Kidney epithelial cell (primary cell): ENCODE data around the gene HOXA10. TPM values are rescaled to one million over a fixed set of nuclear protein-coding genes. Genes with fewer than 3 reads are reported as not detected.

Experiments used
- DNase-seq: peaks from one replicate; pipeline ENCODE4 v3.0.0-alpha.2; 2010; ENCODE audit warnings: low read depth
- H3K27me3 ChIP-seq: 2 replicates; pipeline ENCODE4 v1.6.0; 2011; ENCODE audit warnings: low read length; ENCODE audit not compliant: control insufficient read depth, insufficient read depth
- H3K36me3 ChIP-seq: 2 replicates; pipeline ENCODE4 v1.5.1; 2011; ENCODE audit warnings: low read length; ENCODE audit not compliant: control insufficient read depth, insufficient read depth
- H3K4me3 ChIP-seq: 2 replicates; pipeline ENCODE4 v1.5.1; 2011; ENCODE audit warnings: low read depth, mild to moderate bottlenecking, control low read depth, low read length
- total RNA-seq: library from RNA; depleted of rRNA; stranded (reverse); fragments of >200 nt; gene quantifications from 2 replicates; pipeline ENCODE4 v1.2.3, GENCODE V29; 2015
- TF ChIP-seq, protein P1 (sequence below): IDR thresholded peaks from 2 replicates; pipeline ENCODE4 v1.5.1; 2011; ENCODE audit warnings: mild to moderate bottlenecking, moderate library complexity, low read length, control low read depth, inconsistent platforms; ENCODE audit not compliant: insufficient read depth, poor library complexity, severe bottlenecking

Gene HOXA10
- total RNA-seq, 1 donor from 2014 or later: 29.1 TPM

DNA sequence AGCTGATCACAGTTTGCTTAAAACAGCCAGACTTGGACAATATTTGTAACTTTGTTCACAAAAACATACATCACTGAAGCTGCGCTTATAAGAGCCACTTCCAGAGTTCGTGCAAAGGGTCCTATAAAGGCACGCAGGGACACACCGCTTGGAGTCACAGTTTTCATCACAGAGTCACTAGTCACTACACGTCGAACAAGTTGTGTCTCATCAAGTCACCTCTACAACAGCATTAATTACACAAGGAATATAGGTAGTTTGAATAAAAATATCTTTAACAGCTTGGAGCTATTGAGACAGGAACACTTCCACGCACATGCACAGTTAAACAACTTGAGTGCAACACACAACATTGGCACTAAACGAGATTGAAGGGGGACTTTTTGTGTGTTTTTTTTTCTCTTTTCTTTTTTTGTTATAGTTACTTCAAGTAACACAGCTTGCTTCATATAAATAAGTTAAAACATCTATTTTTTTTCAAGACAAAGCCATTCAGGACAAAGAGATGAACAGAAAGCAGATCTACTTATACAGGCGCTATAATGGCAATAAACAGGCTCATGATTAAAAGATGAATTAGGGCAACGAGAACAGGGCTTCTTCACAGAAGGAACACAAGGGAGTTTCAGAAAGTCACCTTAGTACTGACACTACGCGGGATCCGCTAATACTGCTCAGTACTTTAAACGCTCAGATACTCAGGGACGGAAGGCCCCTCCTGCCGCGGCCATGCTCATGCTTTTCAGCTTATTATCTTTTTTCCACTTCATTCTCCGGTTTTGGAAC lies 32.8 kb downstream of the HOXA10 start:
- Histone ChIP-seq H3K4me3 (peak overlapping the region; percentile 72), H3K36me3 (peaks cover 3% of the 10 kb centered on the region), H3K27me3 (peaks cover 2% of the 10 kb centered on the region)
- no peak for DNase-seq
- TF ChIP-seq, protein P1, sequence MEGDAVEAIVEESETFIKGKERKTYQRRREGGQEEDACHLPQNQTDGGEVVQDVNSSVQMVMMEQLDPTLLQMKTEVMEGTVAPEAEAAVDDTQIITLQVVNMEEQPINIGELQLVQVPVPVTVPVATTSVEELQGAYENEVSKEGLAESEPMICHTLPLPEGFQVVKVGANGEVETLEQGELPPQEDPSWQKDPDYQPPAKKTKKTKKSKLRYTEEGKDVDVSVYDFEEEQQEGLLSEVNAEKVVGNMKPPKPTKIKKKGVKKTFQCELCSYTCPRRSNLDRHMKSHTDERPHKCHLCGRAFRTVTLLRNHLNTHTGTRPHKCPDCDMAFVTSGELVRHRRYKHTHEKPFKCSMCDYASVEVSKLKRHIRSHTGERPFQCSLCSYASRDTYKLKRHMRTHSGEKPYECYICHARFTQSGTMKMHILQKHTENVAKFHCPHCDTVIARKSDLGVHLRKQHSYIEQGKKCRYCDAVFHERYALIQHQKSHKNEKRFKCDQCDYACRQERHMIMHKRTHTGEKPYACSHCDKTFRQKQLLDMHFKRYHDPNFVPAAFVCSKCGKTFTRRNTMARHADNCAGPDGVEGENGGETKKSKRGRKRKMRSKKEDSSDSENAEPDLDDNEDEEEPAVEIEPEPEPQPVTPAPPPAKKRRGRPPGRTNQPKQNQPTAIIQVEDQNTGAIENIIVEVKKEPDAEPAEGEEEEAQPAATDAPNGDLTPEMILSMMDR: no peak

GRCh38 chr7:27140126-27140857 lies 33.8 kb downstream of the HOXA10 start:
- DNase-seq: no peak
- TF ChIP-seq, protein P1: no peak
- Histone ChIP-seq H3K36me3 (peaks cover 3% of the 10 kb centered on the region), H3K4me3 (peak overlapping the region; percentile 72), H3K27me3 (peaks cover 2% of the 10 kb centered on the region)

DNA sequence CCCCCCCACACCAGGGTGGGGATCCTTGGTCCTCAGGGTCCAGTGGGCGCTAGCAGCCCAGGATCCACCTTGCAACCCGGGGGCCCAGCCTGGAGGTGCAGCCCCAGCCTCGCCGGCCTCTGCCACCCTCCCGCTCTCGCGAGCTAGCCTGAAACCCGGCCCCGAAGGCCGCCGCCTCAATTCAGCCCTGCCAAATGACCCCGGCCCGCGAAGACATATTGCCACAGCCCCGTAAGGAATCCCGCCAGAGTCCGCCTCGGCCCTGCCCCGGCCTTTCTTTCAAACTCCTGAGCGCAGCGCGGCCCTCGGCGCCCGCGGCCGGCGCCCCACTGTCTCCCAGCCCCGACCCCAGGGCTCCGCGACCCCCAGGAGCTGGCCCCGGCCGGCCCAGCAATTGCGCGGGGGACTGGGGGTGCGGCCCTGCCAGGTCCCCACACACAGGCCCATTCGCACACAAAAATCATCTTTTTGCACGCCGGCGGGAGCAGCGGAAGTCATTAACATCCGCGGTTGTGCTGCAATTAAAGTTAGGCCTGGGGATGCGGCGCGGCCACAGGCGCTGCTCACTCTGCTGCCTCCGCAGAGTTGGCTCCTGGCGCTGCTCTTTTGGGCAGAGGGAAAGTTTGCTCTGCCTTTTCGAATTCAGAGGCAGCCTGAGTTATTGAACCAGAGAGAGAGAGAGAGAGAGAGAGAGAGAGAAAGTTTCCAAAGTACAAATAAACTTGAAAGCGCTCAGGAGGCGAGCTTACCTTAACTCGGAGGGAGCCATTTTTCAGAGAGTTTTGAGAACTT lies 34.6 kb downstream of the HOXA10 start:
- Histone ChIP-seq H3K27me3 (peaks cover 2% of the 10 kb centered on the region), H3K4me3 (peak overlapping the region; percentile 72), H3K36me3 (peaks cover 3% of the 10 kb centered on the region)
- no peak for DNase-seq
- TF ChIP-seq, protein P1: no peak

- peaks cover 2% of the 10 kb centered on the region for H3K27me3 ChIP-seq
- H3K36me3 ChIP-seq: peaks cover 1% of the 10 kb centered on the region
- TF ChIP-seq, protein P1: no peak
- H3K4me3 ChIP-seq: peak overlapping the region; percentile 72
- DNase-seq: no peak
These were observed 35.2 kb downstream of the HOXA10 start for GRCh38 chr7:27138985-27139333.

GRCh38 chr7:27138472-27138871 lies 35.6 kb downstream of the HOXA10 start:
- Histone ChIP-seq H3K27me3 (peaks cover 2% of the 10 kb centered on the region), H3K36me3 (peaks cover 1% of the 10 kb centered on the region), H3K4me3 (peak overlapping the region; percentile 72)
- TF ChIP-seq, protein P1: no peak
- no peak for DNase-seq
